Measurements from ENCODE around the gene PCDHGA6.

The PCDHGA6 gene

GRCh38 chr5:141422742-141423291 lies 49.1 kb downstream of the PCDHGA6 start:
- DNase-seq: no peak

DNA sequence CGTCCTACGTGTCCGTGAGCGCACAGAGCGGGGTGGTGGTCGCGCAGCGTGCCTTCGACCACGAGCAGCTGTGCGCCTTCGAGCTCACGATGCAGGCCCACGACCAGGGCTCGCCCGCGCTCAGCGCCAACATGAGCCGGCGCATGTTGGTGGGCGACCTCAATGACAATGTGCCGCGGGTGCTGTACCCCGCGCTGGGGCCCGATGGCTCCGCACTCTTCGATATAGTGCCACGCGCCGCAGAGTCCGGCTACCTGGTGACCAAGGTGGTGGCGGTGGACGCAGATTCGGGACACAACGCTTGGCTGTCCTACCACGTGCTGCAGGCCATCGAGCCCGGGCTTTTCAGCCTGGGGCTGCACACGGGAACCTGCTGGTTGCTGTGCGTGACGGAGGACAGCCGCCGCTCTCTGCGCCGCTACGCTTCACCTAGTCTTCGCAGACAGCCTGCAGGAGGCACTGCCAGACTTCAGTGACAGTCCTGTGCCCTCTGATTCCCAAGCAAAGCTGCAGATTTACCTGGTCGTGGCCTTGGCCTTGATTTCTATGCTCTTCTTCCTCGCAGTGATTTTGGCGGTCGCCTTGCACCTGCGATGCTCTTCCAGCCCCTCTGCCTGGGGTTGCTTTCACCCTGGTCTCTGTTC lies 54.2 kb downstream of the PCDHGA6 start:
- DNase-seq: no peak
